ENCODE results near the gene FUOM. TPM values are rescaled to one million over a fixed set of nuclear protein-coding genes. Genes with fewer than 3 reads are reported as not detected.
"Not testable (repeated sequence)": the region's sequence is repeated elsewhere in the genome, so short reads cannot be mapped to it uniquely, and the experiment has no call there.

FUOM gene
- total RNA-seq, 1 experiment from 2014 or later: 16.0 TPM

GRCh38 chr10:133368153-133368552 is 10.3 kb upstream of the FUOM start:
- no TSS peak for BruUV-seq (replicated peaks)
- H3K4me3 ChIP-seq (ENCODE audit: low read depth, low read length, poor library complexity, severe bottlenecking): no peak overlapping the region
- TF ChIP-seq CTCF (conservative IDR thresholded peaks at IDR 0.05; ENCODE audit: low read depth, low read length) (no peak), EZH2 (IDR thresholded peaks at IDR 0.05; ENCODE audit: borderline replicate concordance, low read depth, low read length, poor library complexity, severe bottlenecking) (no peak)
- ChIA-PET POLR2A (ENCODE audit: low non-redundant PET) (interaction anchor here (0.7 kb wide), 1 partner anchor 17 kb away, joined by 4 read pairs; no protein-coding TSS in a partner anchor), CTCF (no interaction called here)
- intact Hi-C loops (cut with micrococcal nuclease; ENCODE audit: unreplicated experiment): no loop called here
- no peaks in the 10 kb centered on the region for H3K4me1 ChIP-seq (ENCODE audit: insufficient read depth, low read length, poor library complexity, severe bottlenecking)
- no peaks in the 10 kb centered on the region for H3K9me3 ChIP-seq (ENCODE audit: low read depth, low read length, poor library complexity, severe bottlenecking)
- no peak overlapping the region for H3K27ac ChIP-seq (ENCODE audit: low read depth, low read length, poor library complexity, severe bottlenecking)
- H3K36me3 ChIP-seq (ENCODE audit: insufficient read depth, low read length, poor library complexity, severe bottlenecking): peaks cover 39% of the 10 kb centered on the region
- DNase-seq (ENCODE audit: low spot score): no peak
- H3K27me3 ChIP-seq (replicated peaks; ENCODE audit: insufficient read depth, low read depth, low read length, poor library complexity): no peaks in the 10 kb centered on the region

- intact Hi-C loops (cut with micrococcal nuclease; ENCODE audit: unreplicated experiment); CTCF ChIA-PET; BruUV-seq (replicated peaks); POLR2A ChIA-PET (ENCODE audit: low non-redundant PET); H3K27ac ChIP-seq (ENCODE audit: low read depth, low read length, poor library complexity, severe bottlenecking); H3K4me3 ChIP-seq (ENCODE audit: low read depth, low read length, poor library complexity, severe bottlenecking); H3K4me1 ChIP-seq (ENCODE audit: insufficient read depth, low read length, poor library complexity, severe bottlenecking); H3K27me3 ChIP-seq (replicated peaks; ENCODE audit: insufficient read depth, low read depth, low read length, poor library complexity); H3K9me3 ChIP-seq (ENCODE audit: low read depth, low read length, poor library complexity, severe bottlenecking); DNase-seq (ENCODE audit: low spot score): not testable (repeated sequence)
- H3K36me3 ChIP-seq (ENCODE audit: insufficient read depth, low read length, poor library complexity, severe bottlenecking): peaks cover 43% of the 10 kb centered on the region
These were observed 9.6 kb upstream of the FUOM start for GRCh38 chr10:133367461-133367860.

- TF ChIP-seq EZH2 (IDR thresholded peaks at IDR 0.05; ENCODE audit: borderline replicate concordance, low read depth, low read length, poor library complexity, severe bottlenecking) (no peak), CTCF (conservative IDR thresholded peaks at IDR 0.05; ENCODE audit: low read depth, low read length) (no peak)
- CTCF ChIA-PET: no interaction called here
These were observed 8.9 kb upstream of the FUOM start for GRCh38 chr10:133366751-133367150.

GRCh38 chr10:133366130-133366478 is 8.3 kb upstream of the FUOM start:
- Histone ChIP-seq H3K27ac (ENCODE audit: low read depth, low read length, poor library complexity, severe bottlenecking) (no peak overlapping the region), H3K36me3 (ENCODE audit: insufficient read depth, low read length, poor library complexity, severe bottlenecking) (peaks cover 49% of the 10 kb centered on the region), H3K4me1 (ENCODE audit: insufficient read depth, low read length, poor library complexity, severe bottlenecking) (no peaks in the 10 kb centered on the region), H3K4me3 (ENCODE audit: low read depth, low read length, poor library complexity, severe bottlenecking) (no peak overlapping the region), H3K9me3 (ENCODE audit: low read depth, low read length, poor library complexity, severe bottlenecking) (no peaks in the 10 kb centered on the region), H3K27me3 (replicated peaks; ENCODE audit: insufficient read depth, low read depth, low read length, poor library complexity) (no peaks in the 10 kb centered on the region)
- intact Hi-C loops (cut with micrococcal nuclease; ENCODE audit: unreplicated experiment): no loop called here
- no TSS peak for BruUV-seq (replicated peaks)
- no peak for DNase-seq (ENCODE audit: low spot score)
- ChIA-PET POLR2A (ENCODE audit: low non-redundant PET) (no interaction called here), CTCF (no interaction called here)
- TF ChIP-seq EZH2 (IDR thresholded peaks at IDR 0.05; ENCODE audit: borderline replicate concordance, low read depth, low read length, poor library complexity, severe bottlenecking): no peak
- no peak for TF ChIP-seq CTCF (conservative IDR thresholded peaks at IDR 0.05; ENCODE audit: low read depth, low read length)

More at GRCh38 chr10:133366751-133367150, 8.9 kb upstream of the FUOM start:
- no peak for DNase-seq (ENCODE audit: low spot score)
- POLR2A ChIA-PET (ENCODE audit: low non-redundant PET): no interaction called here
- H3K36me3 ChIP-seq (ENCODE audit: insufficient read depth, low read length, poor library complexity, severe bottlenecking): peaks cover 49% of the 10 kb centered on the region
- H3K4me1 ChIP-seq (ENCODE audit: insufficient read depth, low read length, poor library complexity, severe bottlenecking): no peaks in the 10 kb centered on the region
- intact Hi-C loops (cut with micrococcal nuclease; ENCODE audit: unreplicated experiment): no loop called here
- BruUV-seq (replicated peaks): no TSS peak
- H3K9me3 ChIP-seq (ENCODE audit: low read depth, low read length, poor library complexity, severe bottlenecking): no peaks in the 10 kb centered on the region
- H3K27ac ChIP-seq (ENCODE audit: low read depth, low read length, poor library complexity, severe bottlenecking): no peak overlapping the region
- no peak overlapping the region for H3K4me3 ChIP-seq (ENCODE audit: low read depth, low read length, poor library complexity, severe bottlenecking)
- H3K27me3 ChIP-seq (replicated peaks; ENCODE audit: insufficient read depth, low read depth, low read length, poor library complexity): no peaks in the 10 kb centered on the region

Measured in A673 (cell line).